ENCODE measurements around the gene FAP.

Gene FAP

GRCh38 chr2:162243294-162243693, at the start of gene FAP:
Gene FAP, minus strand, starts transcription at chr2:162243445. Its CDS starts 118 bp downstream, at chr2:162243327.
- DNase-seq (ENCODE audit: low read depth) = peak; percentile 79

DNA sequence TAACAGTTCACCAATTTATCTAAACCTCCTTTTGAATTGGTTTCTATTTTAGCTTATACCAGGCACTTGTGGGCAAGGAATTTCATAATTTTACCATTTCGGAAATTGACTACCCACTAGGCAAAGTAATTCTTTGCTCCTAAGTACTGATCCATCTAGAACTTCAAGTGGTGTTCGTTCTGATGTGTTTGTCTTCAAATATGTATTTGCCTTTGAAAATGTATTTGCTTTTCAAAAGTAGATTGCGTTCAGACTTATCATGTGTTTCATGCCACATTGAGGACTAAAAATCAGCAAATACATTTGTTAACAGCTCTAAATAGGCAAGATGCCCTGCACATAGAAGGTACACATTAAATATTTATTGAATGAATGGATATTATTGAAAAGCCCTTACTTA, 48.5 kb upstream of the FAP start:
- DNase-seq (ENCODE audit: low read depth) = no peak

GRCh38 chr2:162282765-162283425, 39.6 kb upstream of the FAP start:
- peak; percentile 27 for DNase-seq (ENCODE audit: low read depth)

DNA sequence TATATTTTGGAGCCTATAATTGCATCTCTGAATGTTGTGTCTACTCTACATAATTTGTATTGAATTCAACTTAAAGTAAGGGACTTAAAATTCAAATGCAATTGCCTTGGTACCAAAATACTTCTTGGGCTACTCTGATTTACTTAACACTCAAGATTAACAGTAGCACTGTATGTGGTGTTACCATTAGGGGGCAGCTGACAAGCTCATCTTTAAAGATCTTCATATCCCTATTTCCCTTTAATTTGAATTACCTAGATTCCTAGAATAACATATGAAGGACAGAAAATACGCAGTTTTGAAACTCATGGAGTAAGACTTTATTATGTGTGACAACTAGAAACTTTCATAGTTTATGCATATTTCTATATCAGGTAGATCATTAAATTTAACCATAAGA, 37.4 kb upstream of the FAP start:
- DNase-seq (ENCODE audit: low read depth) = no peak

- no peak for DNase-seq (ENCODE audit: low read depth)
These were observed 34.1 kb upstream of the FAP start for GRCh38 chr2:162277381-162277780.

GRCh38 chr2:162267996-162268395, 24.8 kb upstream of the FAP start:
- DNase-seq (ENCODE audit: low read depth) = no peak

DNA sequence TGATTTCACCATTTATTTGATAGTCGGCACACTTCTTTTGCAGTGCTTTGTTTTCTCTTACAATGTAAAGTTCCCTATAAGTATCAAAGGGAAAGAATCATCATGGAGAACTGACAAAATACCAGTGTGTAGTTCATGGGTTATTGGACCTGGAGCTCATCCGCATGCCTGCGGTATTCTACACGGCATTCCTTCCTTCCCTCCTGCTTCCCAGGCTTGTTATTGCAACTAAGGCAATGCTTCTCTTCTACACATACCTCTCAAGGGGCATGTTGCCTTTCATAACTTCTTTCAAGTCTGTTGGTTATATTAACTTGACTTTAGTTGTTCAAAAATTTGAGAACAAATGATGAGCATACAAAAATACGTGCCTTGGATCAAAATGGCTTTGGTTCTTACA, 24.3 kb upstream of the FAP start:
- DNase-seq (ENCODE audit: low read depth) = no peak

- no peak for DNase-seq (ENCODE audit: low read depth)
These were observed 23.2 kb upstream of the FAP start for GRCh38 chr2:162266460-162266760.

DNA sequence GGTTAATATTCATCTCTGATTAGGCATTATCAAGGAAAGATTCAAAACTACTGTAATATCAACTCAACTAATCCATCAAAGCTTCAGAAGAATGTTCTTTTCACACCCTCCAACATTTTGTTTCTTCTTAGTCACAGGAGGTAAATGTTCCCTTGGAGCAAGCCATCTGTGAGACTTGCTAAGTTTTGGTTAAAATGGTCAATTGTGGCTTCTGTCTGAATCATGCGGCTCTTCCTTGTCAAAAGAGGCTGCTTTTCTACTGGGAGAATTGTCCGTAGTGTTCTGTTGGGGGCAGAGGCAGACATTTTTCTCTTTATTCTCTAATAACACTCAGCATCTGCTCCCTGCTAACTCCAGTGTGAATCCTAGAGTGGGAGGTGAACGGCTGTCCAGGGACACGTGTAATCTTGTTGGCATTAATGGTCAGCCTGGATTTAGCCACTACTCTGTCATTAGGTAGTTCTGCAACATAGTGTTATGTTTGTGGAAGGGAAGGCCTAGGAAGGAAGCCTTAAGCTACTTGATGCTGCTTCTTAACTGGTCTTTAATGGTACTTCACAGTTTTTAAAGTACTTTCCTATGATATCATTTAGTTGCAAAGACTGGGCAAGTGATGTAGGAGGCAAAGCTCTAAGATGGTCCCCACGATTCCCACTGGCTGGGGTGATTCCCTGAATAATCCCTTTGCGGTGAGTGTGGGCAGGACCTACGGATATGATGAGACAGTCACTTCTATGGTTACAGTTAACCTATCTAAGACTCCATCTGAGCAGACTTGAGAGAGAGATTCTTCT, 22.6 kb upstream of the FAP start:
- DNase-seq (ENCODE audit: low read depth) = no peak

DNA sequence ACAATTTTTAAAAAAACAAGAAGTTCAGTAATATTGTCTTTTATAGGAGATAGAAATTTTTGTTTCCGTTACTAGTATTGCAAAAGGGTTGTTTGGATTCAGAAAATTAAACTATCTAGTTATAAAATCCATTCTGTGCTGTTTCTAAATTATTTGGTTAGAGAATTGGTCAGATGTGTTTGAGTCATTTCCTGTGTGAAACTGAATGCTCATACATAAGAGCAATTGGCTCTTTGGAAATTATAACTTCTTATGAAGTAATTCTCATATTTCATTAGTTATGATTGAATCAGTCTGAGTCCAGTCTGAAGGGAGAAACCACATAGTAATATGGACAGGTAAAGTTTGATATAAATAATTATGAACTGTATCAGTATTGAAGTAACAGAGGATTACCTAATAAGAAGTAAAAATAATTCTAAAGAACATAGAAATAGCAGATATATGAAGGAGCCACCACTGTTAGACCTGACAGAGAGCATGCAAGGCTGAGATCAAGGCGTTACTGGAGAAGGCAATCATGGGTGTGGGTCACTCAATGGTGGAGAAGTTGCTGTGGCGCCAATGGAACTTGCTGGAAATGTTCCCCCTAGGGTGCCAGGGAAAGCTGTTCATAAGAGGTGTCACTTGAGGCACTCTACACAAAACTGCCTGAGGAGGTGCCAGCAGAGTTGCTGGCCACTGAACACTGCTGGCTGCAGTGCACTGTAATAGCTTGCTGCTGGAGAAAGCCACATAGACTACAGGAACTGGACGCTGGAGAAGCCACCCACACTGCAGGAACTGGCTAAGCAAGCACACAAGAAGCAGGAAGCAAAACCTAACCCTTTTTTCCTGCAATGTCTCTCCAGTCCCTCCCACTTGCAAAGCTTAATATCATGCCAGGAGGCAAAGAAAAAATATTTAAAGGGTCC, 18.0 kb upstream of the FAP start:
- no peak for DNase-seq (ENCODE audit: low read depth)

GRCh38 chr2:162258686-162259085, 15.4 kb upstream of the FAP start:
- no peak for DNase-seq (ENCODE audit: low read depth)

- no peak for DNase-seq (ENCODE audit: low read depth)
These were observed 14.9 kb upstream of the FAP start for GRCh38 chr2:162258169-162258568.

GRCh38 chr2:162257425-162257824, 14.2 kb upstream of the FAP start:
- no peak for DNase-seq (ENCODE audit: low read depth)

- no peak for DNase-seq (ENCODE audit: low read depth)
These were observed 13.3 kb upstream of the FAP start for GRCh38 chr2:162256591-162256991.

DNA sequence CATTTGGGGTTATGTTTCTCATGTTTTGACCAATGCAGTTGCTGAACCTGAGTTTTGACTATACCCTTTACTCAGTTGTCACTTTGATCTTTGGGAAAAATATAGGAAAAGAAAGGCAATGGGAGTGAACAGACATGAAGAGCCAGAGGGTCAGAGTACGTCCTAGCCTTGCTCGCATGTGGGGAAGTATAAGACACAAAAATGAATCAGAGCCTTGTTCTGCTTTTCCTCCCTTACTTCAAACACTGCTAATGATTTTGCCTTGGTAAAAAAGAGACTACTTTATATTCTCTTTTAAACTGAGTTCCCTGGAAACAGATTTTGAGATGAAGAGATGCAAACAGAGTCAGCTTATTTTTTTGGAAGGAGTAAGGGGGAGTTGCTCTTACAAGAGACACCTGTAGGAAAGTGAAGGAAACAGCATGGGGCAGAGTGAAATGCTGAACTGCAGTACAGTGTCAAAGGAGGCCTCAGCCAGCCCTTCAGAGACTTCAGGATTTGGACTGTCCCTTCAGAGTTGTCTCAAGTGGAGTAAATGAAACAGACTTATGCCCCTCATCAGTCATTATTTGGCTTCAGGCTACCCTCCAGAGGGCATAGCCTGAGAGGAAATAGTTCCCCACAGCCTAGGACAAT, 11.1 kb upstream of the FAP start:
- DNase-seq (ENCODE audit: low read depth) = no peak

DNA sequence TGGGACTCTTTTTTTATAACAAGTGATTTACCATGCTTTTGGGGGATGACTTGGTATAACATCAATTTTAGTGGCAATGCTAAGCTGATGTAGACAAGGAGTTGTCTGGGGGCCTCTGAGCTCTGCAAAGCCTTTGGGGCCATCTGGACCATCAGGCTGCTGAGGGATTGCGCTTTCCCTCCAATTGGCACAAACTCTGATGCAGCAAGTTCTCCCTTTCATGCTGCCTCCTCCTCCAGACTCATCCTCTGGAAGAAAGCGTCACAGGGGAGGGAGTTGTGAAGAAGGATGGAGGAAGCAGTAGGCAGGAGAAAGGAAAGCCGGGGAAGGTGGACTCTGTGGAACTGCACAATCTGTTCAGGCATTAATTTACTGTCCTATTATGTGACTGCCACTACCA, 10.2 kb upstream of the FAP start:
- no peak for DNase-seq (ENCODE audit: low read depth)

GRCh38 chr2:162252153-162252552, 8.9 kb upstream of the FAP start:
- no peak for DNase-seq (ENCODE audit: low read depth)

DNA sequence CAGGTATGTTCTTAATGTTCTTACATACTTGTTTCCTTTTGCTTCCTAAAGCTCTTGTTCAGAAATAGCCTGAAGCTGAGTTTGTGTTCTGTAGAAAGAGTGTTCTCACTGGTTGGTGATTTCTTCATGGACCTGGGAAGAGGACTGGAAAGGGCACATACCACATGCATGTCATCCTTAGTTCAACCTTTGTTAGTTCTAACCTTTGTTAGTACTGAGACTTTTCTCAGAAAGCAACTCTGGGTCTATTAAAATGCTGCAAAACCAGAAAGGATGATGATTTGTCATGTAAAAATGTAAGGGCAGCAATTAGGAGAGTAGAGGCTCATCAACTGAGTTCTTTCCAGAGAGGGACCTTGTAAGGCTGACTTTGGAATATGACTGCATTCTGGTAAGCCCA, 2.5 kb upstream of the FAP start:
- peak; percentile 56 for DNase-seq (ENCODE audit: low read depth)

- no peak for DNase-seq (ENCODE audit: low read depth)
These were observed 1.8 kb upstream of the FAP start for GRCh38 chr2:162245061-162245460.

DNA sequence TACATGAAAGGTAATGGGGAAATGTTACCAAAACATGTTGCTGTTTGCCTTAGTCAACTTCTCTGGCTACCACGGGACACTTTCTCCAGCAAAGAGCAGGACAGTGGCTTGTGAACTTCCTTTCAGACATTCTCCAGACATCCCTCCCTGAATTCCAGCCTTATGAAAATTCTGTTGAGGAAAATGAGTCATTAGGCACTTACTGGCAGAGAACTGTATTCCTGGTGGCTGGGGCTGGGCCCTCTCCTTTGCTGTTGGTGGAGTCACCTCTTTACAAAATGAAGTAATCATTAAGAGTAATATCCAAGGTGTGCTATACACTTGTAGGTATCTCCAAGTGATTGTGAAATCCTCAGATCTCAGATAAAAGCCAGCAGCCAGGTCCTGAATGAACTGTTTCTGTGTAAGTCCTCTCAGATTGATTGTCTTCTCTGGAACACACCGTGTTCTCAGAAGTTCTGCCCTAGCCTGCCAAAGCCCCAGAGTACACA, 1.3 kb upstream of the FAP start:
- DNase-seq (ENCODE audit: low read depth) = peak; percentile 87

GRCh38 chr2:162243715-162244114, 470 bp upstream of the FAP start:
- DNase-seq (ENCODE audit: low read depth) = no peak

GRCh38 chr2:162242586-162243280, 512 bp downstream of the FAP start:
- DNase-seq (ENCODE audit: low read depth) = peak; percentile 67

Measured in GM04503 (cell line).